Thyroid gland (tissue), 4 donors: ENCODE results near the gene FAXDC2. TPM values are rescaled to one million over a fixed set of nuclear protein-coding genes. Genes with fewer than 3 reads are reported as not detected.

Source experiments
- DNase-seq, 2 donors: peaks; one replicate each; pipeline ENCODE4 v3.0.0-alpha.2; 2019
- H3K27ac ChIP-seq, 3 donors: fragments of 200-600 bp; sonication (generic); 1 replicate in 2 of 3; 2 replicates in 1 of 3; pipeline ENCODE4 v1.5.1; 2016 to 2019; ENCODE audit warnings: mild to moderate bottlenecking in 1 of 3, moderate library complexity in 1 of 3
- H3K27me3 ChIP-seq: fragments of 200-600 bp; sonication (generic); one replicate; pipeline ENCODE4 v1.5.1; 2019
- H3K36me3 ChIP-seq, 2 donors: fragments of 200-600 bp; sonication (generic); one replicate each; pipeline ENCODE4 v1.5.1; 2016 to 2019
- H3K4me1 ChIP-seq, 2 donors: fragments of 200-600 bp; sonication (generic); one replicate each; pipeline ENCODE4 v1.5.1; 2017 to 2019
- H3K4me3 ChIP-seq, 3 donors: fragments of 200-600 bp; sonication (generic); replicated peaks in 1 of 3; 1 replicate in 2 of 3; 2 replicates in 1 of 3; pipeline ENCODE4 v1.5.1; 2016; ENCODE audit warnings: mild to moderate bottlenecking in 1 of 3
- H3K9me3 ChIP-seq: fragments of 200-600 bp; sonication (generic); one replicate; pipeline ENCODE4 v1.5.1; 2017
- POLR2A ChIP-seq, 2 donors: fragments of 450-650 bp; IDR thresholded peaks; one replicate each; pipeline ENCODE4 v1.6.1; 2017; ENCODE audit warnings: antibody characterized with exemption in 2 of 2, mild to moderate bottlenecking in 2 of 2, moderate library complexity in 1 of 2
- WGBS, 2 donors: methylation state at CpG; one replicate each; pipeline ENCODE4 v1.1.5; 2017; 5-methylcytosine and 5-hydroxymethylcytosine counted together
- intact Hi-C: fragments of 100-400 bp; cut with DNase I; formaldehyde crosslinking; loops from one replicate; pipeline ENCODE4 v1.15.1; 2023
- total RNA-seq, 4 donors: library from RNA; depleted of rRNA; stranded (reverse); fragments of >200 nt; gene quantifications; one replicate each; pipeline ENCODE4 v1.2.3, GENCODE V29; 2016
- TF ChIP-seq, protein P1 (sequence below), 6 experiments: fragments of 200-600 bp in 3 of 6; fragments of 450-650 bp in 3 of 6; sonication (generic) in 3 of 6; IDR thresholded peaks; one replicate each; pipeline ENCODE4 v1.5.1; 2016 to 2019; ENCODE audit warnings: antibody characterized with exemption in 6 of 6, mild to moderate bottlenecking in 2 of 6, inconsistent platforms in 1 of 6, moderate library complexity in 1 of 6

The FAXDC2 gene
- total RNA-seq, 4 donors from 2014 or later = 47.0 to 148 (median 52.9) TPM

DNA sequence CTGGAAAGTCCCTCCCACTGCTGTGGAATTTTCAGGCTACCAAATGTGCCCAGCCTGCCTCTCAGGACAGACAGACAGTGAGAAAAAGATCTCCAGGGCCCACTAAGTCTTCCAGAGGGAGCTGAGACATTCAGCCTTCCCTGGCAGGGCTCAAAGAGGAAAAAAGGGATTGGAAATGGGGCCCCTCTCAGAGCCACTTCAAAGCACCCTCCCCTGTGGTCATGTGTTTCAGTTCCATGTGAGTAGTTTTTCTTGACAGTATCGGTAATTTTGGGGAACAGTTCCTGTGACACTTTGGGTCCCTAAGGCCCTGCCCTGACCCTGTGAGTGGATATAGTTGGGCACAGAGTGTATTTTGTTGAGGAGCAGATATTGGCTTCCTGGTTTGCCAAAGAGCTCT, 70.3 kb downstream of the FAXDC2 start:
- no peak for TF ChIP-seq POLR2A (IDR thresholded peaks at IDR 0.05)
- TF ChIP-seq, protein P1, sequence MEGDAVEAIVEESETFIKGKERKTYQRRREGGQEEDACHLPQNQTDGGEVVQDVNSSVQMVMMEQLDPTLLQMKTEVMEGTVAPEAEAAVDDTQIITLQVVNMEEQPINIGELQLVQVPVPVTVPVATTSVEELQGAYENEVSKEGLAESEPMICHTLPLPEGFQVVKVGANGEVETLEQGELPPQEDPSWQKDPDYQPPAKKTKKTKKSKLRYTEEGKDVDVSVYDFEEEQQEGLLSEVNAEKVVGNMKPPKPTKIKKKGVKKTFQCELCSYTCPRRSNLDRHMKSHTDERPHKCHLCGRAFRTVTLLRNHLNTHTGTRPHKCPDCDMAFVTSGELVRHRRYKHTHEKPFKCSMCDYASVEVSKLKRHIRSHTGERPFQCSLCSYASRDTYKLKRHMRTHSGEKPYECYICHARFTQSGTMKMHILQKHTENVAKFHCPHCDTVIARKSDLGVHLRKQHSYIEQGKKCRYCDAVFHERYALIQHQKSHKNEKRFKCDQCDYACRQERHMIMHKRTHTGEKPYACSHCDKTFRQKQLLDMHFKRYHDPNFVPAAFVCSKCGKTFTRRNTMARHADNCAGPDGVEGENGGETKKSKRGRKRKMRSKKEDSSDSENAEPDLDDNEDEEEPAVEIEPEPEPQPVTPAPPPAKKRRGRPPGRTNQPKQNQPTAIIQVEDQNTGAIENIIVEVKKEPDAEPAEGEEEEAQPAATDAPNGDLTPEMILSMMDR (IDR thresholded peaks at IDR 0.05) = no peak
- WGBS, 2 donors = 7 to 31% methylated on average over 1 of the region's 1 CpG
- no peak for DNase-seq
- no peaks in the 10 kb centered on the region for H3K36me3 ChIP-seq
- H3K4me3 ChIP-seq = no peak overlapping the region
- intact Hi-C loops = no loop called here
- peaks cover 57 to 87% of the 10 kb centered on the region in 2 donors for H3K4me1 ChIP-seq
- peak overlapping the region in 1 of 3 donors; percentile 16 for H3K27ac ChIP-seq
- no peaks in the 10 kb centered on the region for H3K9me3 ChIP-seq
- H3K27me3 ChIP-seq = no peaks in the 10 kb centered on the region

DNA sequence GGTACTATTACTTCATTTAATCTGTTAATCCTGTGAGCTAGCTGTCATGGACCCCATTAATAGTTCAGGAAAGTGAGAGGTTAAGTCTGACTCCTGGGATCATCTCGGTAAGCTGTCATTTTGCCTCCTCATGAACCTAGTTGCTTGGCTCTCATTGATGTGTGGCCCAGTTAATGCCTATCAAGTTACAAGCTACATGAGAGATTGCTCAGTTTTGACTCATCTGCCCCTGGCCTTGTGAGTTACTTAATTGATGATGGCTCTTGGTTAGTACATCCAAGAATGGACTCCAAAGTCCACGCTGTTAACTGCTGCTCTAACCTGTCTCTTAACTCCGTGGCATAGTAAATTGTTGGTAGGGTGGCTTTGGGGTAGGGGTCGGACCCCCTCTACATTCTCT, 71.3 kb downstream of the FAXDC2 start:
- Histone ChIP-seq H3K27ac (no peak overlapping the region), H3K4me1 (peaks cover 57 to 87% of the 10 kb centered on the region in 2 donors), H3K27me3 (no peaks in the 10 kb centered on the region), H3K9me3 (no peaks in the 10 kb centered on the region), H3K36me3 (no peaks in the 10 kb centered on the region), H3K4me3 (no peak overlapping the region)
- WGBS, 2 donors = 93 to 95% methylated on average over 4 of the region's 4 CpGs
- no peak for DNase-seq
- TF ChIP-seq, protein P1 (IDR thresholded peaks at IDR 0.05) = no peak
- no peak for TF ChIP-seq POLR2A (IDR thresholded peaks at IDR 0.05)
- intact Hi-C loops = no loop called here

DNA sequence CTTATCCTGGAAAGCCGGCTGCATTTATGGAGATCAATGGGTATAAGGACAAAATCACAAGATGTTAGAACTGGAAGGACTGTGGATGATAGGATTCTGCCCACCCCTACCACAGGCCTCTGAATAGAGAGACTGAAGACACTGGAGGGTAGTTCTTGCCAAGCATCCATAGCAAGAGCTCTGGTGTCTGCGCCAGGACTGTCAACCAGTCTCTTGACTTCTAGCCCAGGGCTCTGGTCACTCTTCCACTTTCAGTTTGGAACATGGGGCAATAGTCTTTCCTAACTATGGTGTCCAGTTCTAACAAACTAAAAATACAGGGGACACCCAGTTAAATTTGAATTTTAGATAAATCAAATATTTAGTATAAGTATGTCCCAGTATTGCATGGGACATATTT, 71.9 kb downstream of the FAXDC2 start:
- intact Hi-C loops = no loop called here
- Histone ChIP-seq H3K9me3 (no peaks in the 10 kb centered on the region), H3K4me3 (no peak overlapping the region), H3K27ac (no peak overlapping the region), H3K4me1 (peaks cover 58 to 87% of the 10 kb centered on the region in 2 donors), H3K36me3 (no peaks in the 10 kb centered on the region), H3K27me3 (no peaks in the 10 kb centered on the region)
- DNase-seq = no peak
- 92 to 95% methylated on average over 2 of the region's 2 CpGs for WGBS, 2 donors
- TF ChIP-seq, protein P1 (IDR thresholded peaks at IDR 0.05) = no peak
- no peak for TF ChIP-seq POLR2A (IDR thresholded peaks at IDR 0.05)

DNA sequence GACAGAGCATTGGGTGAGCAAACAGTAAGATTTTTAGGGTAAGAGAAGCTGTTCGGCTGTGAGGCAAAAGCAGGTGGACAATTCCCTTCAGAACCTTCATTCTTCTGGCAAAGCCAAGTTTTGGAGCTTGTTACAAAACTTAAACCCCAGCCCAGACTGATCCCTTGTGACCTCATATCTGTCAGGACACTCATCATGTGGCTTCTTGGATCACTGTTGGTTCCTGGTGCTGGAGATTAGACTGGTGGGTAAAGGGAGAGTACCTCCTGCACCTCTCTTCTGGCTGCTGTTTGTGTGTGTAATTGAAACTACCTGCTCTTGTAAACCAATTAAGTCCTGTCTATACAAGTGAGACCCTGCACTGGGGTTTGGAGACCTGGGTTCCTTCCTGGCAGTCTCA, 74.2 kb downstream of the FAXDC2 start:
- Histone ChIP-seq H3K9me3 (no peaks in the 10 kb centered on the region), H3K4me3 (no peak overlapping the region), H3K36me3 (no peaks in the 10 kb centered on the region), H3K4me1 (peaks cover 55 to 89% of the 10 kb centered on the region in 2 donors), H3K27ac (no peak overlapping the region), H3K27me3 (no peaks in the 10 kb centered on the region)
- intact Hi-C loops = no loop called here
- DNase-seq = no peak
- no peak for TF ChIP-seq POLR2A (IDR thresholded peaks at IDR 0.05)
- TF ChIP-seq, protein P1 (IDR thresholded peaks at IDR 0.05) = no peak
- 87 to 95% methylated on average over 1 of the region's 1 CpG for WGBS, 2 donors

DNA sequence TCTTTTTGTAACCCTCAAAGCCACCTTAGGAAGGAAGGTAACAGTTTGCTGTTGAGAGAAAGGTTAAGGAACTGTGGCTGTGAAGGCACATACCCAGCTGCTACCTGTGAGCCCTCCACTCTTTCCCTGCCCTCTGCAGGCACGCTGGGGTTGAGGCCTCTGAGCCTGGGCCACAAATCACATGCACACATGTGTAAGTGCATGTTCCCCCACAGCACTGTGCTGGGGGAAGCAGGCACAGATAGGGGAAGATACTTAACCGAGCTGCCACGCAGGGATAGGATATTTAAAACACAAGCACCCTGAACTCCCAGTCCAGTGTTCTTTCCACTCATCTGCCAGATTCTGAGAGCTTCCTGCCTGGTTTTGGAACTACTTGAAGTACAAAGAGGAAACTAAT, 77.1 kb downstream of the FAXDC2 start:
- H3K4me1 ChIP-seq = peaks cover 66 to 87% of the 10 kb centered on the region in 2 donors
- no peak overlapping the region for H3K4me3 ChIP-seq
- H3K27ac ChIP-seq = peak overlapping the region in 1 of 3 donors; percentile 6
- 42 to 57% methylated on average over 3 of the region's 3 CpGs for WGBS, 2 donors
- DNase-seq = no peak
- H3K36me3 ChIP-seq = no peaks in the 10 kb centered on the region
- TF ChIP-seq, protein P1 (IDR thresholded peaks at IDR 0.05) = no peak
- TF ChIP-seq POLR2A (IDR thresholded peaks at IDR 0.05) = no peak
- no peaks in the 10 kb centered on the region for H3K27me3 ChIP-seq
- intact Hi-C loops = no loop called here
- H3K9me3 ChIP-seq = no peaks in the 10 kb centered on the region
